Measurements from ENCODE around the gene SOX6. TPM values are rescaled to one million over a fixed set of nuclear protein-coding genes. Genes with fewer than 3 reads are reported as not detected.

SOX6 gene
- polyA plus RNA-seq, 1 donor = 44.1 TPM

DNA sequence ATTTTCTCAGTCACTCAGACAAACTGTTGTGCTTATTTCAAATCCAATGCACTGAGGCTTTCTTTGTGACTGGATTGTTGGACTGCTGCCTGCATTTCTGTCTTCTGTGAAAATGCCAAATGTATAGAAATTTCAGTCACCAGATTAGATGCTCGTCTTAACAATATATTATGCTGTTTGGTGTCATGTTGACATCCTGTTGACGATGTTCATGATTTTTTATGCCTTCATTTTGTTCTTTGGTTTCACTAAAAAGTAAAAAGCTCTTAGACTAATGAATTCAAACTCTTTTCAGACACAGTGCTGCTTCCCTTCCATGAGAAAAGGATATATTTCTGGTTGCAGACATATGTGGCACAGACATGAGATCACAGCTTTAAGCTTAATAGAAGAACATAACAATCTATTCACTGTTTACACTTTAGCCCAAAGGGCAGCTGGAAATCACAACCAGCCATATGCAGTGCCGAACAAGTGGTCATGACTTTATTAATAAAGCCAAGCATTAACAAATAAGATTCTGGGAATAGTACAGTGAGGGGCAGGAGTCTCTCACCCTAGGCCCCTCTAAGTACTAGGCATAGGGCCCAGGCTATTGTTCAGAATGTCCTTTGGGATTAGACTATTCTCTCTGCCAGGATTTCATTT is 9.4 kb upstream of the SOX6 start:
- WGBS (ENCODE audit: insufficient coverage, low lambda C conversion rate) = 94% methylated on average over 2 of the region's 3 CpGs
- no peaks in the 10 kb centered on the region for H3K27me3 ChIP-seq (ENCODE audit: control insufficient read depth, insufficient read depth, low read length)
- no peaks in the 10 kb centered on the region for H3K9me3 ChIP-seq (ENCODE audit: control insufficient read depth, low read depth, low read length)
- H3K36me3 ChIP-seq (ENCODE audit: control insufficient read depth, insufficient read depth, low read length) = no peaks in the 10 kb centered on the region
- peaks cover 30% of the 10 kb centered on the region for H3K4me1 ChIP-seq (ENCODE audit: control insufficient read depth, insufficient read depth, low read length)
- peak overlapping the region; percentile 63 for H3K27ac ChIP-seq (ENCODE audit: low read length)
- H3K4me3 ChIP-seq (ENCODE audit: low read length) = no peak overlapping the region
- no peak for DNase-seq

DNA sequence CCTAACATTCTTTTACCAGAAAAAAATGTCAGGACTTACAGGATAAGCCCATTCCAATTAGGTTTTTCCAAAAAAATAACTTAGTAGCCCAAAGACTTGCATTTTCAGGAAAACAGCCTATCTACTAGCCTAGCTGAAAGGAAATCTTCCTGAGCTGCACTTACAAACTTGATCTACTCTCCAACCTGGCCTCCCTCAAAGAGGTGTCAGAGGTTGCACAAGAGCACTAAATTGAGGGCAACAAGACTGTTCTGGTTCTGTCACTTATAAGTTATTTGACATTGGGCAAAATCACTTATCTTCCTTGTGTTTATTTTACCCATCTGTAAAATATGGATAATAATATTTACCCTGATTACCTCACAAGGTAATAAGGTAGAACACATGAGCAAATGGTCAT is 7.9 kb upstream of the SOX6 start:
- peak; percentile 58 to 74 for DNase-seq
- Histone ChIP-seq H3K36me3 (ENCODE audit: control insufficient read depth, insufficient read depth, low read length) (no peaks in the 10 kb centered on the region), H3K4me3 (ENCODE audit: low read length) (no peak overlapping the region), H3K9me3 (ENCODE audit: control insufficient read depth, low read depth, low read length) (no peaks in the 10 kb centered on the region), H3K4me1 (ENCODE audit: control insufficient read depth, insufficient read depth, low read length) (peaks cover 30% of the 10 kb centered on the region), H3K27me3 (ENCODE audit: control insufficient read depth, insufficient read depth, low read length) (no peaks in the 10 kb centered on the region), H3K27ac (ENCODE audit: low read length) (peak overlapping the region; percentile 63)

DNA sequence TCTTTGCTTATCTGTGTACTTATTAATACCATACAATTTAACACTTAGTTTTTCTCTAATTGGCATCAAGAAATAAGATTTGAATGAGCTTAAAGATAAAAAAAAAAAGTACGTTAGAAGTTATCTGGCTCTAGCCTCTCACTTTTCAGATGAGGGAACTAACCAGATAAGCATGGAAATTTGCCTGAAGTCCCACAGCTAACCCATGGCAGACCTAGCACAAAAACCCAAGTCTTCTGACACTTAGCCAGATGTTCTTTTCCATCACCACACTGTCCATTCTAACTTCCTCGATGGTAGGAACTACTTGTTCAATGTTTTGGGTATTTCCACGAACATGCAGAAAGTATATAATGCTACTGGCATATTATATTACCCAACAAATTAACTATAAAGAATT is 7.4 kb upstream of the SOX6 start:
- no peaks in the 10 kb centered on the region for H3K36me3 ChIP-seq (ENCODE audit: control insufficient read depth, insufficient read depth, low read length)
- DNase-seq = no peak
- H3K27ac ChIP-seq (ENCODE audit: low read length) = peak overlapping the region; percentile 63
- peaks cover 36% of the 10 kb centered on the region for H3K4me1 ChIP-seq (ENCODE audit: control insufficient read depth, insufficient read depth, low read length)
- H3K4me3 ChIP-seq (ENCODE audit: low read length) = no peak overlapping the region
- no peaks in the 10 kb centered on the region for H3K27me3 ChIP-seq (ENCODE audit: control insufficient read depth, insufficient read depth, low read length)
- no peaks in the 10 kb centered on the region for H3K9me3 ChIP-seq (ENCODE audit: control insufficient read depth, low read depth, low read length)
- 92% methylated on average over 2 of the region's 3 CpGs for WGBS (ENCODE audit: insufficient coverage, low lambda C conversion rate)

DNA sequence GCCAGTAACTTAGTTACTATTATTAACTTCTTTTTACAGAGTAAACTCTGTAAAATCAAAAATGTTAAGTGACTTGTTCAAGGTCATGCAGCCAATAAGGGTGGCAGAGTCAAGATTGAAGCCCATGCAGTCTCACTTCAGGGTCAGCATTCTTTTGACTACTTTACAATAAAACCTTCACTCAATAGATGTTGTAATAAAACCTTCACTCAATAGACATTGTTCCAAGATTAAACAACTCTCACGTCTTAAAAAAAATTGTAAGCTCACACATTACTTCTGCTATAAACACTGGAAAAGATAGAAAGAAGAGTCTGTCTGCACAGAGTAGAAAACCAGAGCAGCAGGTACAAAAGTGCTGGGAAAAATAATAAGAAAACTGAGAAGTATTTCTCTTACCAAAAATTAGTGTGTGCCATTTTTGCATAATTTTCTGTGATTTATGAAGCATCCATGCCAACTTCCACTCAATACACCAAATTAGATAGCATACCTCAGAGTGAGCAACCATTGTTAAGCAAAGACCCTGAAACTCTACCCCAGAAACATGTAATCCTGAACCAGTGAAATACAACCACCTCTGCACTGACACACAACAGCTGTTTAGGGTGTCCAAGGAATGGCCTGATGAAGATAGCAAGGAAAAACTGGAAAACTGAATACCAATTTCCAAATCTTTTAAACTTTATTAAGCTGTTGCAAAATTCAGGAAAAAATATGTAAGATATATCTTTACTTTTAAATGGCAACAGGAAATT is 4.9 kb upstream of the SOX6 start:
- DNase-seq = no peak
- no peak overlapping the region for H3K27ac ChIP-seq (ENCODE audit: low read length)
- H3K36me3 ChIP-seq (ENCODE audit: control insufficient read depth, insufficient read depth, low read length) = no peaks in the 10 kb centered on the region
- no peaks in the 10 kb centered on the region for H3K27me3 ChIP-seq (ENCODE audit: control insufficient read depth, insufficient read depth, low read length)
- 63% methylated on average over 1 of the region's 1 CpG for WGBS (ENCODE audit: insufficient coverage, low lambda C conversion rate)
- H3K4me3 ChIP-seq (ENCODE audit: low read length) = no peak overlapping the region
- no peaks in the 10 kb centered on the region for H3K9me3 ChIP-seq (ENCODE audit: control insufficient read depth, low read depth, low read length)
- peaks cover 35% of the 10 kb centered on the region for H3K4me1 ChIP-seq (ENCODE audit: control insufficient read depth, insufficient read depth, low read length)

DNA sequence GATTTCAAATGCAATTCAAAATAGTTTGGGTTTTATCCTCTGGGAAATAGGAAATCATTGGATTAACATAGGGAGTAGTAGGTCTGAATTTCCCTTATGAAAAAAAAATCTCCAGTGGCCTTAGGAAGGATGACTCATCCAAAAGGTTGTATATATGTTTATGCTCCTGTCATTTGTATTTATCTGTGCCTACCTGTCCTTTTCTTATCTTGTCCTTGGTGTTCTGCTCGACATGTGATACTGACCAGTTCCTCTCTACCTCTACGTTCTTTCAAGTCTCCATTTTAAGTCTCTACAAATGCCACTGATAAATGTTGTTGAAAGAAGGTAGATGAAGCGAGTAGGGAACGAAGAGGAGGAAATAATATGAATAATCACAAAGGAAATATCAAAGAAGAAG is 3.0 kb upstream of the SOX6 start:
- no peaks in the 10 kb centered on the region for H3K9me3 ChIP-seq (ENCODE audit: control insufficient read depth, low read depth, low read length)
- H3K27me3 ChIP-seq (ENCODE audit: control insufficient read depth, insufficient read depth, low read length) = no peaks in the 10 kb centered on the region
- H3K4me3 ChIP-seq (ENCODE audit: low read length) = no peak overlapping the region
- peaks cover 21% of the 10 kb centered on the region for H3K4me1 ChIP-seq (ENCODE audit: control insufficient read depth, insufficient read depth, low read length)
- DNase-seq = peak; percentile 45 to 65
- H3K36me3 ChIP-seq (ENCODE audit: control insufficient read depth, insufficient read depth, low read length) = no peaks in the 10 kb centered on the region
- H3K27ac ChIP-seq (ENCODE audit: low read length) = peak overlapping the region; percentile 38
- 70% methylated on average over 2 of the region's 4 CpGs for WGBS (ENCODE audit: insufficient coverage, low lambda C conversion rate)

DNA sequence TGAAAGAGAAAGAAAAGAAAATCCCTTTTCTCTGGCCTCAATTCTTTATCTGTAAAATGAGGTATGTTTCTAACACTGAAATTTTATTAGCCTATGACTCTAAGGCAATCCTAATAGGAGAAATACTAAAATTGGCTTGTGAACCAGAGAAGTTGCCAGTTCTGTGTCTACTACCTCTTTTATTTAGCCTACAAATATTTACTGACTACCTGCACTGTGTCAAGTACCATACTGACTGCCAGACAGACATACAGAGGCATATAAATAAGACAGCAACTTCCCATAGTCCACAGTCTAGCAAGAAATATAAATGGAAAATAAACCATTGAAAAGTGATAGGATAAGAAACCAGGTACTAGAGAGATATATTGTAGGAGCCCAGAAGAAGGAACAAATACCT is 2.4 kb upstream of the SOX6 start:
- Histone ChIP-seq H3K9me3 (ENCODE audit: control insufficient read depth, low read depth, low read length) (no peaks in the 10 kb centered on the region), H3K36me3 (ENCODE audit: control insufficient read depth, insufficient read depth, low read length) (no peaks in the 10 kb centered on the region), H3K27me3 (ENCODE audit: control insufficient read depth, insufficient read depth, low read length) (no peaks in the 10 kb centered on the region), H3K27ac (ENCODE audit: low read length) (peak overlapping the region; percentile 38), H3K4me3 (ENCODE audit: low read length) (no peak overlapping the region), H3K4me1 (ENCODE audit: control insufficient read depth, insufficient read depth, low read length) (peaks cover 15% of the 10 kb centered on the region)
- DNase-seq = no peak

DNA sequence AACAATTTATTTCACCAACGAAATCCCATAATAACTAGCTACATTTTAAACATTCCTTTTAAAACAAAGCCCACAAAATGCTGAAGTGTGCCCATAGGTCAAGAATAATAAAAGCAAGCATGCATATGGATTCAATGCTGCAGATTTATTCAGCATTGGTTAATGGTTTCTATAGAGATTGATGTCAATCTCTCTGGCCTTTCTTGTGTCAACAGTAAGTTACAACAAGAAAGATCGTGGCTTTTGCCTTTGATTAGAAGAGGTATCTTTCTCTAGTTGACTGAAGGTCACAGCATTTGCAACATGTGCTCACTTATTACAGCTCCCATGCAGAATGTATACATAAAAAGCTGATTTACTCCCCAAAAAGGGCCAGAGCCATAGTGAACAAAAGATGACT is 1.4 kb upstream of the SOX6 start:
- no peaks in the 10 kb centered on the region for H3K27me3 ChIP-seq (ENCODE audit: control insufficient read depth, insufficient read depth, low read length)
- 76% methylated on average over 2 of the region's 2 CpGs for WGBS (ENCODE audit: insufficient coverage, low lambda C conversion rate)
- no peak for DNase-seq
- H3K9me3 ChIP-seq (ENCODE audit: control insufficient read depth, low read depth, low read length) = no peaks in the 10 kb centered on the region
- H3K36me3 ChIP-seq (ENCODE audit: control insufficient read depth, insufficient read depth, low read length) = no peaks in the 10 kb centered on the region
- no peak overlapping the region for H3K4me3 ChIP-seq (ENCODE audit: low read length)
- peak overlapping the region; percentile 38 for H3K27ac ChIP-seq (ENCODE audit: low read length)
- peaks cover 14% of the 10 kb centered on the region for H3K4me1 ChIP-seq (ENCODE audit: control insufficient read depth, insufficient read depth, low read length)

DNA sequence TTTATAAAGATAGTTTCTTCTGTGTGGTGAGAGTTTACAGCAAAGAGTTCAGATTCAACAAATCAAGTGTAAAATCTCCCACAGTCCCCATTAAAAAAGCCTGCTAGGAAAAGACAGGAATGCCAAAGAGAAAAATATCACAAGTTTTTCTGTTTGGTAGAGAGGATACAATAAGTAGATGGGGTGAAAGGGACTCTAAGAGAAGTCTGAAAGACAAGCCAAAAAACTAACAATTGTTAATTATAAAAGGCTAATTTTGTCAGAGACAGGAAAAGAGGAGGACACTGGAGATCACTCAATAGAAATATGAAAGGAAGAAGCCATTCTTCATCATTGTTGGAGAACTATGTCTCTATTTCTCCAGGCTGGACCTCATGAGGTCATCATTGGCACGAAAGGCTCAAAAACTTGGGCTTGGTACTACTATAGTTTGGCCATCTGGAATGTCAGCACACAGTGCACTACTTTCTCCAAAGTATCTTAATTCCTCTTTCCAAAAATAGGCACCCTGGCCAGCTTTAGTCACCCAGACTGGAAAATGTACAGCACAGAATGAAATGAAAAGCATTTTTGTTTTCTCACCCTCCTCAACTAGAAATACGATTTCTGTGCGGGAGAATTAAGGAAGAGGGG is 531 bp upstream of the SOX6 start:
- H3K27me3 ChIP-seq (ENCODE audit: control insufficient read depth, insufficient read depth, low read length) = no peaks in the 10 kb centered on the region
- H3K4me3 ChIP-seq (ENCODE audit: low read length) = no peak overlapping the region
- peaks cover 14% of the 10 kb centered on the region for H3K4me1 ChIP-seq (ENCODE audit: control insufficient read depth, insufficient read depth, low read length)
- H3K27ac ChIP-seq (ENCODE audit: low read length) = no peak overlapping the region
- H3K36me3 ChIP-seq (ENCODE audit: control insufficient read depth, insufficient read depth, low read length) = no peaks in the 10 kb centered on the region
- no peak for DNase-seq
- WGBS (ENCODE audit: insufficient coverage, low lambda C conversion rate) = no CpG with 5 or more reads among the region's 3 CpGs
- H3K9me3 ChIP-seq (ENCODE audit: control insufficient read depth, low read depth, low read length) = no peaks in the 10 kb centered on the region

DNA sequence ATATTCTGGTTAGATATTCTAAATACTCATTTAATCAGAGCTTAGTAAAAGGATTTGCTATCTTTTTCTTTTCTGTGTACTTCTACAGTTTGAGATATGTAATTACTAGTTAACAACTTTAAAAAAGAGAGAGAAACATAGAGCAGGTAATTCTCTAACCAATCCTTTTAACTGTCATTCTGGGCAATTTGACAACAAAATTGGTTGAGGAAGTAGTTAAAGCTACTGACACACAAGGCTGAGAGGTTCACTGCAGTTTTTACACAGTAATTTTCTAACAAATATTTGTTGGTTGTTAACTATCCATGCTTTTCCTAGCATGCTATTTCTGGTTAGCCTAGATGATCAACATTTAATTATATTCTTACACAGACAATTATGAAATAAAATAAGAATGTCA is 3.6 kb downstream of the SOX6 start:
- Histone ChIP-seq H3K4me1 (ENCODE audit: control insufficient read depth, insufficient read depth, low read length) (peaks cover 6% of the 10 kb centered on the region), H3K27me3 (ENCODE audit: control insufficient read depth, insufficient read depth, low read length) (no peaks in the 10 kb centered on the region), H3K4me3 (ENCODE audit: low read length) (no peak overlapping the region), H3K27ac (ENCODE audit: low read length) (no peak overlapping the region), H3K36me3 (ENCODE audit: control insufficient read depth, insufficient read depth, low read length) (no peaks in the 10 kb centered on the region), H3K9me3 (ENCODE audit: control insufficient read depth, low read depth, low read length) (no peaks in the 10 kb centered on the region)
- DNase-seq = no peak

DNA sequence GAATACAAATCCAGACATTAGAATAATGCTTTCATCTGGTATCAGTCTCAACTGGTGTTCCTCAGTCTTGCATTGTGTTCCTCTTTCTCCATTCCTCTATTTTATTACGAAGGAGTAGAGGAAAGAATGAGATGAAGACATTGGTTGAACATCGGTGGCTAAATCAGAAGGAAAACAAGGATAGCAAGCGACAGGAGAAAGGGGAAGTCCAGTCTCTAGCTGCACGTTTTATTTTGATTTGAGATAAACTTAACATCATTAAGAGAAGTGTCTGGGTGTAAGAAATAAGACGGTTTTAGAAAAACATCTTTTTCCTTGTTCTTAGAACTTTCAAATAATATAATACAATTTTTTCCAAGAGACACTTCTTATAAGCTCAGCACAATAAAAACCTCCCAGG is 6.2 kb downstream of the SOX6 start:
- Histone ChIP-seq H3K27me3 (ENCODE audit: control insufficient read depth, insufficient read depth, low read length) (no peaks in the 10 kb centered on the region), H3K27ac (ENCODE audit: low read length) (no peak overlapping the region), H3K9me3 (ENCODE audit: control insufficient read depth, low read depth, low read length) (no peaks in the 10 kb centered on the region), H3K4me3 (ENCODE audit: low read length) (no peak overlapping the region), H3K4me1 (ENCODE audit: control insufficient read depth, insufficient read depth, low read length) (peaks cover 11% of the 10 kb centered on the region), H3K36me3 (ENCODE audit: control insufficient read depth, insufficient read depth, low read length) (no peaks in the 10 kb centered on the region)
- 95% methylated on average over 3 of the region's 5 CpGs for WGBS (ENCODE audit: insufficient coverage, low lambda C conversion rate)
- no peak for DNase-seq
